HG03439 (cell line): Measurements from ENCODE around the gene DTX3.
"Not testable (repeated sequence)": the region's sequence is repeated elsewhere in the genome, so short reads cannot be mapped to it uniquely, and the experiment has no call there.

Source experiments
- ATAC-seq: cut with Tn5 transposase; IDR thresholded peaks from one replicate; pipeline ENCODE4 v1.9.1; 2021; ENCODE audit warnings: mild to moderate bottlenecking, moderate library complexity; ENCODE audit not compliant: unreplicated experiment

DTX3 gene, protein sequence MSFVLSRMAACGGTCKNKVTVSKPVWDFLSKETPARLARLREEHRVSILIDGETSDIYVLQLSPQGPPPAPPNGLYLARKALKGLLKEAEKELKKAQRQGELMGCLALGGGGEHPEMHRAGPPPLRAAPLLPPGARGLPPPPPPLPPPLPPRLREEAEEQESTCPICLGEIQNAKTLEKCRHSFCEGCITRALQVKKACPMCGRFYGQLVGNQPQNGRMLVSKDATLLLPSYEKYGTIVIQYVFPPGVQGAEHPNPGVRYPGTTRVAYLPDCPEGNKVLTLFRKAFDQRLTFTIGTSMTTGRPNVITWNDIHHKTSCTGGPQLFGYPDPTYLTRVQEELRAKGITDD

DNA sequence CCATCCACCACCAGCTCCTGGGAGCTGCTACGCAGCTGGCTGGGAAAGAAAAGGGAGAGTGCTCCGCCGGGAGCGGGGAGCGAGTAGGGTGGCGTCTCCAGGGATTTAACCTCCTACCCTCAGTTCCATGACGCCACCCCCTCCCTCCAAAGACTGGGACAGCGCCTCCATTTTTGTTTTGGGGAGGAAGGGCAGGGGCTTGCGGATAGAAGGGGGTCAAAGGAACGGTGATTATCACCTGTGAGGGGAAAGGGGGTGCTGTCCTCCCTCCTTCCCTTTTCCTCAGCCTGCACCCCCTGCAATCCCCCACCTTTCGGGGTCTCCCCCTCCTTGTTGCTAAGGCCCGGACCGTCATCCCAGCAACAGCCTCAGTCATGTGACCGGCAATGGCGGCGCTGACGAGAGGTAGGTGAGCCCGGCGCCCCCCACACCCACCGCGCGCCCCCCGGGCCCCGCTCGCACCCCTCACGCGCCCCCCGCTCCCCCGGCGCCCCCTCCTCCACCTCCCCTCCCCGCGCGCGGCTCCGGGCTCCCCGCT, at the start of gene DTX3:
Gene DTX3 (plus strand): TSS at position 371 of the 538 bp plus-strand sequence. CDS start 1,694 bp downstream, outside the sequence.
- ATAC-seq: peak; percentile 58

DNA sequence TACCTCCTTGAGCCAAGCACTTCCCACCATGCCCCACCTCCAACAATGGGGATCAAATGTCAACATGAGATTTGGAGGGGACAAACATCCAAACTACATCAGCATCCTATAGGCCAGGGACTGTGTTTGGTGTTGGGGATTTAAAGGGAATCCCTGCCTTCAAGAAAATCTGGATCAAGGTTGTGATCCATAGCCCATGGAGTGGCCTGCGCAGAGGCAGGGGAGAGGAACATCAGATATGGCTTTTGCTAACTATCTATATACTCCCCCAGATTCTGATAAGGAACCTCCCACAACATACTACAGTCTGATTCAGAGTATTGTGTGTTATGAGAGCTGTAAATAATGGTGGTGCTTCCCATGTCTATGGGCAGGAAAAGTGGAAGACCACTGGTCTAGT, 49.7 kb upstream of the DTX3 start:
- no peak for ATAC-seq

DNA sequence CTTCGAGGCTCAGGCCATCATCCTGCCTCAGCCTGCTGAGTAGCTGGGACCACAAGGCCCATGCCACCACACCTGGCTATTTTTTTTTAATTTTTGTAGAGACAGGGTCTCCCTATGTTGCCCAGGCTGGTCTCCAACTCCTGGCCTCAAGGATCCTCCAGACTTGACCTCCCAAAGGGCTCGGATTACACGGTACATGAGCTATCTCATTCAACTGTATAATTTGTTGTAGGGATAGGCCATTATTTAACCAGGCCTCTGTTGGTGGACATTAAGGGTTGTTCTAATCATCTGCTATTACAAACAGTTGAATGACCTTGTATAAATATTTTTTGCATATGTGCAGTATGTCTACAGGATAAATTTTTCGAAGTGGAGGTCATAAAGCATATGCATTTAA, 45.8 kb upstream of the DTX3 start:
- no peak for ATAC-seq

DNA sequence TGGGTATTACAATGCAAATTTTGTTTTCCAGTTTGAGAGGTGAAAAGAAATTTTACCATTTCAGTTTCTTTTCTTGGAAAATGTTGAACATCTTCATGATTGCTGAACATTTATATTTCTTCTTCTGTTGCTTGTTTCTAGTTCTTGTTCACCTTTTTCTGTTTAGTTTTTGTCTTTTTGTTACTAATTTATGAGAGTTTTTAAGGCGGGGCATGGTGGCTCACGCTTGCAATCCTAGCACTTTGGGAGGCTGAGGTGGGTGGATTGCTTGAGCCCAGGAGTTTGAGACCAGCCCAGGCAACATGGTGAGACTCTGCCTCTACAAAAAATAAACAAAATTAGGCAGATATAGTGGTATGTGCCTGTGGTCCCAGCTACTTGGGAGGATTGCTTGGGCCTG, 44.1 kb upstream of the DTX3 start:
- no peak for ATAC-seq

DNA sequence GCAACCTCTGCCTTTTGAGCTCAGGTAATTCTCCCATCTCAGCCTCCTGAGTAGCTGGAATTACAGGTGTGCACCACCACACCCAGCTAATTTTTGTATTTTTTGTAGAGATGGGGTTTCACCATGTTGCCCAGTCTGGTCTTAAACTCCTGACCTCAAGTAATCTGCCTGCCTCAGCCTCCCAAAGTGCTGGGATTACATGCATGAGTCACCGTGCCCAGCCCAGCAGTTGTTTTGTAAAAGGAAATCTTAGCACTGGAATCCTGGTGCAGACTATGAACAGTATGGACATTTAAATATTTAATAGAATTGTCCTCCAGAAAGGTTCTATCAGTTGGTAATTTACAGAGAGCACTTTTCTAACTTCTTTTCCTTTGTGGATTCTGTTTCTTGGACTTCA, 43.5 kb upstream of the DTX3 start:
- ATAC-seq: not testable (repeated sequence)

DNA sequence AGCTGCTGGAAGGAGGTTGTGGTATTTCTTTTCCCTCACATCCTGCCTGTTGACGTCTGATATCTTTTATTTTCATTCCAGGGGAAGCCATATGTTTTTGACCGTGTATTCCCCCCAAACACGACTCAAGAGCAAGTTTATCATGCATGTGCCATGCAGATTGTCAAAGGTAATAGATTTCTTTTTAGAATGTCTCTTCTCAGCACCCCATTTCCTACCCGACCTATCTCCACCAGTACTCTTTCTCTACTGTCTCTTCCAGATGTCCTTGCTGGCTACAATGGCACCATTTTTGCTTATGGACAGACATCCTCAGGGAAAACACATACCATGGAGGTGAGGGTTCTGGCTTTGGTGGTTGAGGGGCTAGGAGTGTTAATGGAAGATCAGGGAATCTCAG, 41.3 kb upstream of the DTX3 start:
- no peak for ATAC-seq

DNA sequence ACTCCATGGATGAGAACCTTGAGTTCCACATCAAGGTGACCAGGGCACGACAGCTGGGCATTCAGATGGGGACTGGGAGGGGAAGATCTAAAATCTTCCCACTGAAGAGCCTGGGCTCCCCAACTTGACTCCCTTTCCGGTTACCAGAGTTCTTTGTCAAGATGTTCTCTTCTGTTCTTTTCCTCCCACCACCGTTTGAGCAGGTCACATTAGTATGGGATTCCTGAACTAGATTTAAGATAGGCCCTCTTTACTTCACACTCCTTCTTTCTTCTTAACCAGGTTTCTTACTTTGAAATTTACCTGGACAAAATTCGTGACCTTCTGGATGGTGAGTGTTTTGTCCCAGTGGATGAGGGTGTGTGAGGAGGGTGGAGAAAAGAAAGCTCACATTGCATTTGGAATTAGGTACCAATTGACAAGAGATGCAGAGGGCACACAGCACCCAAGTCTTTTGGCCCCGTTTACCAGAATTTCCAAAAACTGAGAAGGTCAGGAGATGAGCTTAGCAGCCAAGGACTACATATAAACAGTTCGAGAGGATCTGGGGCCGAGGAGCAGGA, 40.4 kb upstream of the DTX3 start:
- ATAC-seq: no peak

DNA sequence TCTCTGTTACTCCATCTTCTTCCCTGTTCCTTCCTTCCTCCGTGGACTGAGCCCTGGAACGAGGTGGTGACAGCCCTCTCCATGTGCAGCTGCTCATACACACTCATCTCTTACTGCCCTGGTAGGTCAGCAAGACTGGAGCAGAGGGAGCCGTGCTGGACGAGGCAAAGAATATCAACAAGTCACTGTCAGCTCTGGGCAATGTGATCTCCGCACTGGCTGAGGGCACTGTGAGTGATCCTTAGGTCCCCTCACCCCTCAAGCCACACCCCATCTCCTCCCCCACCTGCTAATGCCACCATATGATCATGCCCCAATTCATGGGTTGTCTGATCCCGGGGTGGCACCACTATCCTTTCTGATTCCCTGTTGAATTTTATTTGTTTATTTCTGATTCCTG, 35.8 kb upstream of the DTX3 start:
- ATAC-seq: no peak

DNA sequence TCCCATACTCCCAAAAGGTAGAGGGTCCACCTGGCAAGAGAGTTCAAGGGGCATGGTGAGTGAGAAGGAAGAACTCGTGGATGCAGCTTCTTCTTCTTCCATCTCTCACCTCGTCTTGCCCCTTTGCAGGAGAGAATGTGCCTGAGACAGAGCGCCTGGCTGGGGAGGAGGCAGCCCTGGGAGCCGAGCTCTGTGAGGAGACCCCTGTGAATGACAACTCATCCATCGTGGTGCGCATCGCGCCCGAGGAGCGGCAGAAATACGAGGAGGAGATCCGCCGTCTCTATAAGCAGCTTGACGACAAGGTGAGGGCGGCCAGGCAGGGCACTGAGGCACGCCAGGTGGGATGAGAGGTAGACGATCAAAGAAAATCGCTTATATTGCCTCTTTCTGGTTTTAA, 34.8 kb upstream of the DTX3 start:
- ATAC-seq: no peak

DNA sequence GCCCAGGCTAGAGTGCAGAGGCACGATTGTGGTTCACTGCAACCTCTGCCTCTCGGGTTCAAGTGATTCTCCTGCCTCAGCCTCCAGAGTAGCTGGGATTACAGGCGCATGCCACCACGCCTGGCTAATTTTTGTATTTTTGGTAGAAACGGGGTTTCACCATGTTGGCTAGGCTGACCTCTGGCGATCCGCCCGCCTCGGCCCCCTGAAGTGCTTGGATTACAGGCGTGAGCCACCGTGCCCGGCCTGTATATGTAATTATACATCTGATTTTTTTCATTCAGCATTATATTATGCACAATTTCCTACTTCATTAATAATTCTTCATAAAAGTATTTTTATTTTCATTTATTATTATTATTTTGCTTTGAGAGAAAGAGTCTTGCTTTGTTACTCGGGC, 34.2 kb upstream of the DTX3 start:
- ATAC-seq: not testable (repeated sequence)

DNA sequence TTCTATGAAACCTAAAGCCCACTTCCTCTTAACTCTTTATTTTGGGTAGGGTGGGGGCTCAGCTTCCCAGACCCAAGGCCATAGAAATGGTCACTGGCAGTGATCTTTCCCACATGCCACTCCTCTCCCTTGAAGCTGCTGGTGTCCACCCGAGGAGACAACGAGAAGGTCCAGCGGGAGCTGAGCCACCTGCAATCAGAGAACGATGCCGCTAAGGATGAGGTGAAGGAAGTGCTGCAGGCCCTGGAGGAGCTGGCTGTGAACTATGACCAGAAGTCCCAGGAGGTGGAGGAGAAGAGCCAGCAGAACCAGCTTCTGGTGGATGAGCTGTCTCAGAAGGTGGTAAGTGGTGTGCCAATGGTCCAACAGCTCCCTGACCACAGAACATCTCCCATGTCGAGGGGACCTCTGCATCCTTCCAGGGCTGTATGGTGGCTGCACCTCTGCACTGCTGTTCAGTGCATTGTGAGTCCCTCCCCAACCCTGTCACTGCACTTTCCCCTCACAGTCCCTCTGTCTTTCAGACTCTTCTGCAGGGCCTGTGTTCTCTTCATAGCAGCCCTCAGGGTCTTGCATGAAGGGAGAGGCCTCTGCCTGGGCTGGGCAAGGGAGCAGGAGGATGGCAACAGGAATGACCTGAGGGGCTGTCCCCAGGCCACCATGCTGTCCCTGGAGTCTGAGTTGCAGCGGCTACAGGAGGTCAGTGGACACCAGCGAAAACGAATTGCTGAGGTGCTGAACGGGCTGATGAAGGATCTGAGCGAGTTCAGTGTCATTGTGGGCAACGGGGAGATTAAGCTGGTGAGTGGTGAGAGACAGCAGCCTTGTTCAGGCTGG, 32.5 kb upstream of the DTX3 start:
- ATAC-seq: no peak

DNA sequence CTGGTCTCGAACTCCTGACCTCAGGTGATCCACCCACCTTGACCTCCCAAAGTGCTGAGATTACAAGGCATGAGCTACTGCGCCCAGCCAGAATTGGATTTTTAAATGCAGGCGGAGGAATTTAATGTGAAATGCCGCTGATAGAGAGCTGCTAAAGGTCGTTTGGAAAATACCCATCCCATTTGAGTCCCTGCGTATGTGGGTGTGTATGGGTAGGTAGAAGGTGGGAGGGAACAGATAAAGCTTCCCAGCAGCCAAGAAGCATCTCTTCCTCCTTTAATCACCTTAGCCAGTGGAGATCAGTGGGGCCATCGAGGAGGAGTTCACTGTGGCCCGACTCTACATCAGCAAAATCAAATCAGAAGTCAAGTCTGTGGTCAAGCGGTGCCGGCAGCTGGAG, 29.8 kb upstream of the DTX3 start:
- no peak for ATAC-seq

DNA sequence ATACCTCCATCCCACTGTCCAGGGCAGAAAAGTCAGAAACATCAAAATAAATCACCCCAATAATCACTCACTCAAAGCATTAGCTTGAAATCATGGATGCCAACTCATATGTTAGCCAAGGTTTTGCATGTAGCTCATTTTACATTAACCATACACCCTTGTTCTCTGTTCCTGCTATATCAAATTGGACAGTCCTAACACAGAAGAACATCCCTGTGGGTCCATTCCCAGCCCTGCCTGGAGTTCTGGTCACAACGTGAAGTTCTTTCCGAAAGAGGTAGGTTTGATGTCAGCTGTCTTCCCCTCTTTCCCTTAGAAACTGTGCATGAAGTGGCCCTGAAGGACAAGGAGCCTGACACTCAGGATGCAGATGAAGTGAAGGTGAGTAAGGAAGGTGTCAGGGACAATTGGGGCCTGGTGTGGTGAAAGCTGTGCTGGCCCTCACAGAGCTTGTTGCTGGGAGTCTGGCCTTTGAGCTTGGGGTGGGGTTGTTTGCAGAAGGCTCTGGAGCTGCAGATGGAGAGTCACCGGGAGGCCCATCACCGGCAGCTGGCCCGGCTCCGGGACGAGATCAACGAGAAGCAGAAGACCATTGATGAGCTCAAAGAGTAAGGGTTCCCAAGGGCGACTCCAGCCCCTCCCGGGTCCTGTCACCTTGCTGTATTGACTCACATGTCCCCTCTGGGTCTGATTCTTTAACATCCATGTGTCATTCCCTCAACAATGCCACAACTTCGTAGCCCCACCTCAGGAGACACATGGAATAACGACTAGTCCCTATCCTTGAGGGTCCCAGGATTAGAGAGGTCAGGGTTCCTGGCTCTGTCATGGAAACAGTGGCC, 28.6 kb upstream of the DTX3 start:
- no peak for ATAC-seq

DNA sequence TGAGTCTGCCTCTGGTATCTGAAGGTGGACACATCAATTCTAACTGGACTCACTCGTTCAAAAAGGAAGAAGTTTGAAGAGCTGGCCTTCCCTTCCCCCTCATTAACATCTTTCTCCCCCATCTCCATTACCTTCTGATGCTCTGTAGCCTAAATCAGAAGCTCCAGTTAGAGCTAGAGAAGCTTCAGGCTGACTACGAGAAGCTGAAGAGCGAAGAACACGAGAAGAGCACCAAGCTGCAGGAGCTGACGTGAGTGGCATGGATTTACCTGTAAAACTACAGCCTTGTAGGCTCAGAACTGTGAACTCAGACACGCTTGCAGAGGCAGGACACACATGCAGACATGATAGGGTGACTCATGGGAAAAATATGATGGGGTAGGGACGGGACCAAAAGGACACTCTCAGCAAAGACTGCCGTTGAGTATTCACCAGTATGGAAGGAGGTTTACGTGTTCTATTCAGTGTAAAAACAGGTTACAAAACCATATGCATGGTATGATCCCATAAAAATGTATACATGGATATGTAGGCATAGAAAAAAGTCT, 27.9 kb upstream of the DTX3 start:
- no peak for ATAC-seq

DNA sequence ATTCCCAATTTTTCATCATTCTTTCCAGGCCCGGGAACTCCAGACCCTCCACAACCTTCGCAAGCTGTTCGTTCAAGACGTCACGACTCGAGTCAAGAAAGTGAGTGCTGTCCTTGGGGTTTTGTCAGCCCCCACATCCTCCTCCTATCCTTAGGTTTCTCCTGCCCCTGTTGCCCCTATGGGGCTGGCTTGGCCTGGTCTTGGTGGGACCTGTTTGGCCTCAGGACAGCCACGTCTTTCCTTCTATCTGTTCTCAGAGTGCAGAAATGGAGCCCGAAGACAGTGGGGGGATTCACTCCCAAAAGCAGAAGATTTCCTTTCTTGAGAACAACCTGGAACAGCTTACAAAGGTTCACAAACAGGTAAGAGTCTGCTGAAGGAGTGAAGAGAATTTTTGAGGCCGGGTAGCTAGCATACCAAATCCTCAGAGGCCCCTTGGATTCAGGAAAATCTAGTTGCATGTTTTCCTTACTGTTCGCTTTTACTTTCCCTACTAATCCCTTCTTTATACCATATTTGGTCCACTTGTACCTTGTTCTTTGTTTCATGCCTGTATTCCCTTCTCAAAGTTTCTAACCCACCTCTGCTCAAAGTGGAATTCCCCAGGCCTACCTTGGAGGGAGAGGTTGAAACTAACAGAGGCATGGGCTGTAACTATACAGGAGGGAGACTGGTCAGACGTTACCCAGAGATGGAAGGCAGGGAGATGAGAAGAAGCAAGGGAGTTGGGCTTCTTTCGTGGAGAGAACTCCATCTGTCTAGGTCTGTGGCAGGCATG, 26.5 kb upstream of the DTX3 start:
- ATAC-seq: no peak

DNA sequence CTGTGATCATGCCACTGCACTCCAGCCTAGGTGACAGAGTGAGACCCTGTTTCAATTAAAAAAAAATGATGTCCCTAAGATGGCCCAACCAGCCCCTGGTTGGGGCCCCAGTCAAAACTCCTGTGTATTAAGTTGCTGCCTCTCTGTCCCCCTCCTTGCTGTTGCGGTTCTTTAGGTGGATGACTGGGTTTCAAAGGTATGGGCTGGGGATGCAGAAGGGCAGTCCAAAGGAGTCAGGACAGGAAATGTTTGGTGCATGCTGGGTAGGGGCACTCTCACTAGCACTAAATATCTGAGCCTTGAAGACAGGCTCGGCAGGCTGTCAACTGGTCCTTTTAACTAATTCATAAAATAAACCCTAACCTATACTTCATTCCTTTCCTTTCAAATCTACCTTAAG, 25.6 kb upstream of the DTX3 start:
- no peak for ATAC-seq

DNA sequence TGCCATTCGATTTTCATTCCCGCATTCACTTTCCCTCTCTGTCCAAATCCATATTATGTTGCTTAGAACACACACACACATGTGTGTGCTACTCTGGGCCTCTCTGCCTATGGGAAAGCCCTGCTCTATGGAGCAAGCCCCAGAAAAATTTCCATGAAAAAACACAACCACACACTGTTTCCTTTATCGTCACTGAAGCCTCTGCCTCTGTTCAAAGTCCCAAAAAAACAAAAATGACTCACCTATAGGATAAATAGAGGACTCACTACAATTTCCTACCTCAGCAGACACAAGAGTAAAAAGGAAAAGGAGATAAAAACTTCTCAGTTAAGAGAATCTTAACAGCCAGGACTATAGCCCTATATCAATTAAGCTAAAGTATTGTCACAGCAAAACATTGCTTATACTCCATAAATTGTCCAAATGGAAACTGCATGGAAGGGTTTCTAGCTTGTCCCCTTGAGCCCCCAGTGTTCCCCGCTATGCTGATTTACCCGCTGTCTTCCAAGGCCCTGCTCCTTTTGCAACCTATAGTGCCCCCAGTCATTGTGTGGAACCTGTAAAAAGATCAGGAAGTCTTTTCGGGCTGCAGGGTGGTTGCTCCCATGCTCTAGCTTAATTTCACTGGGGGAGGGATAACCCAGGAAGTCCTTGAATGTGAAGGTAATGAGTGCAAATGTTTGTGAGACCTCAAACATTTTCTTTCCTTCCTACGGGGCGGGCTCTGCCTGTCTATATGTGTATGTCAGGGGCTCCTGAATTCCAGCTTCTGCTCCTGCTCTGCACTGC, 24.8 kb upstream of the DTX3 start:
- no peak for ATAC-seq

DNA sequence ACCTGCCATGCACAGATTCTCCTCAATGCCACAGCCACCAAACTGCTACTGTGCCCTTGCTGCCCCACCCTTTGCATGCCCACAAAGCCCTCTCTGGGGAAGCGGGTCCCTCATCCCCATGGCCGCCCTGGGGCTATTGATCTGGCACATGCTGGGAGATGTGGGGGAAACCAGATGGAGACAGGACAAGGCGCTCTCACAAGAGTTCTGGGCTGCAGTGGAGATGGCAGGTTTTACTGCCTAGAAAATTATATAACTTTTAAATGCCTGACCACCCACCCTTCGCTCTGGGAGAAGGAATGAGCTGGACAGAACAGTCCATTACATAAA, 24.2 kb upstream of the DTX3 start:
- ATAC-seq: no peak

DNA sequence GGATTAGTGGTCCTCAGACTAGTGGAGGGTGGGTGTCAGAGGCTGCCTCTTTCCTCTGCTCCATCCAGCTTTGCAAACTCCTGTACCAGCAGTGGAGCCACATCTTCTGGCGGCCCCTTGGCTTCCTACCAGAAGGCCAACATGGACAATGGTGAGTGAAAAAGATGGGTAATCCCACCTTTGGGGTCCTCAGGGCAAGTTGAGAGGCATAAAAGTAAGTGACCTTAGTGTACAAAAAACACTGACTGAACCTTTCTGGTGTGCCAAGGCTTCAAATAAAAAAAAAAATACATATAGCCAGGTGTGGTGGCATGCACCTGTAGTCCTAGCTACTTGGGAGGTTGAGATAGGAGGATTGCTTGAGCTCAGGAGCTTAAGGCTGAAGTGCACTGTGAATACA, 22.8 kb upstream of the DTX3 start:
- no peak for ATAC-seq
